Nephron (organoid): Measurements from ENCODE around the gene KIF16B.

Experiments
- H3K27ac Mint-ChIP-seq, 3 experiments: 2 replicates each; pipeline ENCODE4 v1.8.0; 2020; ENCODE audit warnings: mixed read lengths in 3 of 3, mild to moderate bottlenecking in 2 of 3, moderate library complexity in 1 of 3
- H3K27me3 Mint-ChIP-seq: 2 replicates; pipeline ENCODE4 v1.8.0; 2021; ENCODE audit warnings: low read depth, mild to moderate bottlenecking, moderate library complexity, mixed read lengths
- H3K36me3 Mint-ChIP-seq: 2 replicates; pipeline ENCODE4 v1.8.0; 2020; ENCODE audit warnings: low read depth, mixed read lengths
- H3K4me1 Mint-ChIP-seq: 2 replicates; pipeline ENCODE4 v1.8.0; 2020; ENCODE audit warnings: mixed read lengths
- H3K4me3 Mint-ChIP-seq, 3 experiments: 2 replicates each; pipeline ENCODE4 v1.8.0; 2020; ENCODE audit warnings: mild to moderate bottlenecking in 3 of 3, mixed read lengths in 3 of 3, moderate library complexity in 2 of 3
- H3K9me3 Mint-ChIP-seq: 2 replicates; pipeline ENCODE4 v1.8.0; 2020; ENCODE audit warnings: mixed read lengths
- TF ChIP-seq, protein P1 (sequence below), 3 experiments: fragments of 200-600 bp; sonication (generic); IDR thresholded peaks; one replicate each; pipeline ENCODE4 v1.5.0; 2021; ENCODE audit warnings: antibody characterized with exemption in 3 of 3; ENCODE audit not compliant: unreplicated experiment in 3 of 3

Gene KIF16B

DNA sequence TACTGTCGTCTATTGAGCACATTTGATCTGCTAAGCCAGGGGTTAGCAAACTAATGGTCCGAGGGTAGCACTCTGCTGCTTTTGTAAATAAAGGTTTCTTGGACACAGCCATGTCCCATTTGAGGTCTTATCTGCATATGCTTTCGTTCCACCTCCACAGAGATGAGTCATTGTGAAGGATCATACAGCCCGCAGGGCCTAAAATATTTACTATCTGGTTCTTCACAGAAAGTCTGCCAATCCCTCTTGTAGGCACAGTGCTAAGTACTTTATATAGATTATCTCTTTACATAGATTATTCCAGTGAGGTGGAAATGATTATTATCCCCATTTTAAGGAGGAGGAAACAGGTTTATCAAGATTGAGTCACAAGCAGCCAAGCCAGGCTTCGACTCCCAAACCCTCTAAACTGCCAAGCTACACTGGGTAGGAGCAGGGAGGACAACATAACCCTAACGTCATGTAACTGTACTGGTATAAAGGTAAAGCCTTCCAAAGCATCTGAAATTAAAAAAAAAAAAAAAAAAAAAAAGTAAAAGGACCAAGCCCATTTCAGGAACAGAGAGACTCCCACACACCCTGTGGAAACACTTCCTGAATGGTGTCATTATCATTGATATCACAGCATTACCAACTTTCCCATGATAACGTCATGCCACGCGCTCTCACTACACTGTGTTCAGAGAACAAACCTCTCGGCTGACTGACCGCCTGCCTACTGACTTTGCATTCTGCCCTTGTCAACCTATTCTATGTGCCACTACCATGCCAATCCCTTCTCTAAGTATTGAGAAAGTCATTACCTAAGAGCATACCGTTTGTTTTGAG lies 101.0 kb downstream of the KIF16B start:
- Mint-ChIP-seq H3K4me1 (peaks cover 23% of the 10 kb centered on the region), H3K36me3 (peaks cover 39% of the 10 kb centered on the region), H3K9me3 (peaks cover 2% of the 10 kb centered on the region), H3K27ac (no peak overlapping the region), H3K27me3 (no peaks in the 10 kb centered on the region), H3K4me3 (no peak overlapping the region)
- TF ChIP-seq, protein P1, sequence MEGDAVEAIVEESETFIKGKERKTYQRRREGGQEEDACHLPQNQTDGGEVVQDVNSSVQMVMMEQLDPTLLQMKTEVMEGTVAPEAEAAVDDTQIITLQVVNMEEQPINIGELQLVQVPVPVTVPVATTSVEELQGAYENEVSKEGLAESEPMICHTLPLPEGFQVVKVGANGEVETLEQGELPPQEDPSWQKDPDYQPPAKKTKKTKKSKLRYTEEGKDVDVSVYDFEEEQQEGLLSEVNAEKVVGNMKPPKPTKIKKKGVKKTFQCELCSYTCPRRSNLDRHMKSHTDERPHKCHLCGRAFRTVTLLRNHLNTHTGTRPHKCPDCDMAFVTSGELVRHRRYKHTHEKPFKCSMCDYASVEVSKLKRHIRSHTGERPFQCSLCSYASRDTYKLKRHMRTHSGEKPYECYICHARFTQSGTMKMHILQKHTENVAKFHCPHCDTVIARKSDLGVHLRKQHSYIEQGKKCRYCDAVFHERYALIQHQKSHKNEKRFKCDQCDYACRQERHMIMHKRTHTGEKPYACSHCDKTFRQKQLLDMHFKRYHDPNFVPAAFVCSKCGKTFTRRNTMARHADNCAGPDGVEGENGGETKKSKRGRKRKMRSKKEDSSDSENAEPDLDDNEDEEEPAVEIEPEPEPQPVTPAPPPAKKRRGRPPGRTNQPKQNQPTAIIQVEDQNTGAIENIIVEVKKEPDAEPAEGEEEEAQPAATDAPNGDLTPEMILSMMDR (IDR thresholded peaks at IDR 0.05; ENCODE audit: unreplicated experiment in 3 of 3) = no peak

DNA sequence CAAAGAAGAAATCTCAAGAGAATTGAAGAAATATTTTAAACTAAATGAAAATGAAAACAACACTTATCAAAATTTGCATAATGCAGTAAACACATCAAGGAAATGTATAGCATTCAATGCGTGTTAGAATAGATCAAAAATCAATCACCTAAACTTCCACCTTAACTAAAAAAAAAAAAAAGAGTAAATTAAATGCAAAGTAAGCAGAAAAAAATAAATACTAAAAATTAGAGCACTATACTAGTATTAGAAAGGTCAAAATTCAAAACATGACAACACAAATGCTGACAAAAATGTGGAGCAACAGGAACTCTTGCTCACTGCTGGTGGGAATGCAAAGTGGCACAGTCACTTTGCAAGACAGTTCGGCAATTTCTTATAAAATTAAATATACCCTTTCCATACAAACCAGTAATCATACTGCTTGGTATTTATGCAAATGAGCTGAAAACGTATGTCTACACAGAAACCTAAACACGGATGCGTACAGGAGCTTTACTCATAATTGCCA lies 103.8 kb downstream of the KIF16B start:
- H3K4me1 Mint-ChIP-seq = peaks cover 7% of the 10 kb centered on the region
- peaks cover 51% of the 10 kb centered on the region for H3K36me3 Mint-ChIP-seq
- H3K27ac Mint-ChIP-seq = no peak overlapping the region
- TF ChIP-seq, protein P1 (IDR thresholded peaks at IDR 0.05; ENCODE audit: unreplicated experiment in 3 of 3) = no peak
- peaks cover 4% of the 10 kb centered on the region for H3K9me3 Mint-ChIP-seq
- H3K4me3 Mint-ChIP-seq = no peak overlapping the region
- H3K27me3 Mint-ChIP-seq = no peaks in the 10 kb centered on the region

DNA sequence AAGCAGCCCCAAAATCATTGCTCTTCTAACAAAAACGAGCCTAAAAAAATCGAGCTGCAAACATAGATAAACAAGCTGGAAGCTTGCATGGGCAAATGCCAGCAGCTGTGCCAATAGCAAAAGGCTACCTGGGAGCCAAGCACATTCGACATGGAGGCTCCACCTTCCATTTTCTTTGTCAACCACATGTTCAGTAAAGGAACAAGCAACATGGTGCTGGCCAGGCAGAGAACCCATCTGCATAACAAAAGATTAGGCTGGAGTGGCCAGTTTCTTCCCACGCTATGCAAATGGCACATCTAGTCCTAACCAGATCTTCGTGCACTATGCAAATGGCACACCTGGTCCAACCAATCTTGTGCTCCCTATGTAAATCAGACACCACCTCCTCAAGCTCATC lies 110.5 kb downstream of the KIF16B start:
- H3K27me3 Mint-ChIP-seq = no peaks in the 10 kb centered on the region
- TF ChIP-seq, protein P1 (IDR thresholded peaks at IDR 0.05; ENCODE audit: unreplicated experiment in 3 of 3) = no peak
- H3K27ac Mint-ChIP-seq = no peak overlapping the region
- peaks cover 25% of the 10 kb centered on the region for H3K4me1 Mint-ChIP-seq
- H3K9me3 Mint-ChIP-seq = peaks cover 2% of the 10 kb centered on the region
- no peak overlapping the region for H3K4me3 Mint-ChIP-seq
- peaks cover 24% of the 10 kb centered on the region for H3K36me3 Mint-ChIP-seq

DNA sequence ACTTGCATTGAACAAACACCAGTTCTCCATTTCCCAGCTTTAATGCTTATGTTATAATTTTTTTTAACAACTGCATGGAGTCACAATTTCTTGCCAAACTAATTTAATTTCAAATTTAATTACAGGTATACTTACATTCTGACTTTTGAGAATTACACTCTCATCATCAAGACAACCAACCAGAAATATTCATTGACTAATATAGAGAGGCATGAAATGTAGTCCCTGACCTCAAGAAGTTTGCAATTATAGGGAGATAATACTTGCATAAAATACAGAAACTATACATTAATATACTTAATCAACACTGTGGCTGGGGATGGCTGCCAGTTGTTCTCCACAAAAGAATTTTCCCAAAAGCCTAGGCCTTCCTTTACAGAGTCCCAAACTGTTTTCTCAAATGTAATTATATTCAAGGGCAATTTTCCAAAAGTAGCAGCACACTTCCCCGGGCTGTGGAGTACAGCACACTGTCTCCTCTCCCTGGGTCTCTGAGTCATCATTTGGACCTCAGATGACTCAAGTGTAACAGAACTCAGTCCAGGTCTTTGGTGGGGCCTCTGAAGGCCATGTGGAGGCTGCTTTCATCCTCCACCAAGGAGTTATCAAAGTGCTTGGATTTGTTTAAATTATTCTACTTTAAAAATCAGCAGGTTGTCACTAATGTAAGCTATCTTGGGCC lies 114.1 kb downstream of the KIF16B start:
- Mint-ChIP-seq H3K4me1 (peaks cover 32% of the 10 kb centered on the region), H3K27me3 (no peaks in the 10 kb centered on the region), H3K36me3 (peaks cover 7% of the 10 kb centered on the region), H3K9me3 (no peaks in the 10 kb centered on the region), H3K4me3 (no peak overlapping the region), H3K27ac (peak overlapping the region in 2 of 3 experiments; percentile 7 to 11)
- TF ChIP-seq, protein P1 (IDR thresholded peaks at IDR 0.05; ENCODE audit: unreplicated experiment in 3 of 3) = no peak

DNA sequence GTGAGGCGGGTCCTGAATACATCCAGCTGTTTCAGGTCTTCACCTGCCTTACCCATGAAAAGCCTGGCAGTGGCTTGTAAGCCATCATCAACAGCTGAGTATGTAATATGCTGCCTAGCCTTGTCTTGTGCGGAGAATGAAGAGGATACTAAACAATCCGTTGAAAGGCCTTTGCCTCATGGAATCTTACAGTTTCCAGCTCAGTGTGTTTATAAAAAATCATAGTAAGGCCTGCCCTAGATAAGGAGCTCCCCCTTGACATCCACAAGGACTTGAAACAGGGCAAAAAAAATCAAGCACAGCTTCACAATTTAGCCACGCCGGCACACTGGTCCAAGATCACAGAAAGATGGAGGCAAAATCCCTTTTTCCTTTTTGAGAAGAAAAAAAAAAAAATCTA lies 115.7 kb downstream of the KIF16B start:
- Mint-ChIP-seq H3K4me1 (peaks cover 32% of the 10 kb centered on the region), H3K27ac (peak overlapping the region; percentile 11 to 65 (median 46)), H3K9me3 (no peaks in the 10 kb centered on the region), H3K4me3 (no peak overlapping the region), H3K36me3 (no peaks in the 10 kb centered on the region), H3K27me3 (no peaks in the 10 kb centered on the region)
- TF ChIP-seq, protein P1 (IDR thresholded peaks at IDR 0.05; ENCODE audit: unreplicated experiment in 3 of 3) = no peak
